ENCODE measurements around the gene KARS1. TPM values are rescaled to one million over a fixed set of nuclear protein-coding genes. Genes with fewer than 3 reads are reported as not detected.

KARS1 gene
- total RNA-seq, 2 donors from 2014 or later: 49.8 TPM

- Histone ChIP-seq H3K36me3 (replicated peaks in 1 of 2; ENCODE audit: insufficient read depth in 1 of 2, low read depth in 2 of 2) (no peaks in the 10 kb centered on the region), H3K27me3 (no peaks in the 10 kb centered on the region), H3K9me3 (no peaks in the 10 kb centered on the region), H3K4me3 (no peak overlapping the region), H3K4me1 (no peaks in the 10 kb centered on the region), H3K27ac (no peak overlapping the region)
- no peak for ATAC-seq
- no peak for DNase-seq
- TF ChIP-seq POLR2A (IDR thresholded peaks at IDR 0.05): no peak
- TF ChIP-seq, protein P1, sequence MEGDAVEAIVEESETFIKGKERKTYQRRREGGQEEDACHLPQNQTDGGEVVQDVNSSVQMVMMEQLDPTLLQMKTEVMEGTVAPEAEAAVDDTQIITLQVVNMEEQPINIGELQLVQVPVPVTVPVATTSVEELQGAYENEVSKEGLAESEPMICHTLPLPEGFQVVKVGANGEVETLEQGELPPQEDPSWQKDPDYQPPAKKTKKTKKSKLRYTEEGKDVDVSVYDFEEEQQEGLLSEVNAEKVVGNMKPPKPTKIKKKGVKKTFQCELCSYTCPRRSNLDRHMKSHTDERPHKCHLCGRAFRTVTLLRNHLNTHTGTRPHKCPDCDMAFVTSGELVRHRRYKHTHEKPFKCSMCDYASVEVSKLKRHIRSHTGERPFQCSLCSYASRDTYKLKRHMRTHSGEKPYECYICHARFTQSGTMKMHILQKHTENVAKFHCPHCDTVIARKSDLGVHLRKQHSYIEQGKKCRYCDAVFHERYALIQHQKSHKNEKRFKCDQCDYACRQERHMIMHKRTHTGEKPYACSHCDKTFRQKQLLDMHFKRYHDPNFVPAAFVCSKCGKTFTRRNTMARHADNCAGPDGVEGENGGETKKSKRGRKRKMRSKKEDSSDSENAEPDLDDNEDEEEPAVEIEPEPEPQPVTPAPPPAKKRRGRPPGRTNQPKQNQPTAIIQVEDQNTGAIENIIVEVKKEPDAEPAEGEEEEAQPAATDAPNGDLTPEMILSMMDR (IDR thresholded peaks at IDR 0.05): no peak
- 76 to 78% methylated on average over 3 of the region's 3 CpGs for WGBS, 2 donors
- intact Hi-C loops (cut with DNase I): no loop called here
Observed at GRCh38 chr16:75584108-75584507, 63.4 kb downstream of the KARS1 start.

DNA sequence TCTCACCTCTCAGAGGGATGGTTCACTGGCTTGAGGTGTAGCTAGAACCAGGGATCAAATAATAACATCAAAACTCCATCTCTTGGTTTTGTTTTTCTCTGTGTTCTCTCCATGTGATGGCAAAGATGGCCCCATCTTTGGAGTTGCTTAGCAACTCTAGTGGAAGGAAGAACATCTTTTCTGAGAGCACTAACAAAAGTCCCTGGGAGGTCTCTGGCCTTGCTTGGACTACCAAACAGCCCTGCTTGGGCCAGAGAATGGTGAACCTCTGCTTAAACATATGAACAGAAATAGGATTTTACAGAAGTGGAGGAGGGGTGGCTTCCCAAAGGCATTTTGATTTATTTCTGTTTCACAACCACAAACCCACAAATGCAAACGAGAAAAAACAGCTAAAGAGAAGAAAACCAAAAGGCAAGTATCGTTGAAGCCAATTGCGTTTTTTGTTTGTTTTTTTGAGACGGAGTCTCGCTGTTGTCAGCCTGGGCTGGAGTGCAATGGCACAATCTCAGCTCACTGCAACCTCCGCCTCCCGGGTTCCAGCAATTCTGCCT, 68.1 kb downstream of the KARS1 start:
- ATAC-seq (no peak), DNase-seq (no peak)
- H3K4me3 ChIP-seq: no peak overlapping the region
- no peaks in the 10 kb centered on the region for H3K4me1 ChIP-seq
- intact Hi-C loops (cut with DNase I): no loop called here
- no peaks in the 10 kb centered on the region for H3K9me3 ChIP-seq
- H3K27ac ChIP-seq: no peak overlapping the region
- H3K27me3 ChIP-seq: no peaks in the 10 kb centered on the region
- 79 to 87% methylated on average over 7 of the region's 7 CpGs for WGBS, 2 donors
- TF ChIP-seq, protein P1 (IDR thresholded peaks at IDR 0.05): no peak
- no peak for TF ChIP-seq POLR2A (IDR thresholded peaks at IDR 0.05)
- H3K36me3 ChIP-seq (replicated peaks in 1 of 2; ENCODE audit: insufficient read depth in 1 of 2, low read depth in 2 of 2): peaks cover 0 to 13% of the 10 kb centered on the region in 2 donors

DNA sequence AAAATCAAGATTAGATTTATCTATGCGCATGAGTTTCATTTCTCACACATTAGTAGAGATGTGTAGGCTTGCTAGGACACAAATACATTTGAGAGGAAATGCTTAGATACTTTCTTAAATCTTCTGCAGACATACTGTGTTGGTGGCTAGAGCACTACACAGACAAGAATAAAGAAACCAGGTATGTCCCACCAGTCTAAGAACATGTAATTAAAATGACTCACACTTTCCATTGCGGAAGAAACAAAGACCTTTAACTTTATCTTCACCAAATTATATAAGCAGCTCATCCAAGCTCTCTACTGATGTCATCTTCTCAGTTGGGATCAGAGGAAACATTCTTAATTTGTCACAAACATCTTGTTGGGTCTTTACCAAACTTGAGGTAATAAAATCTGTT, 68.7 kb downstream of the KARS1 start:
- no peak overlapping the region for H3K4me3 ChIP-seq
- peaks cover 0 to 13% of the 10 kb centered on the region in 2 donors for H3K36me3 ChIP-seq (replicated peaks in 1 of 2; ENCODE audit: insufficient read depth in 1 of 2, low read depth in 2 of 2)
- H3K9me3 ChIP-seq: no peaks in the 10 kb centered on the region
- H3K27me3 ChIP-seq: no peaks in the 10 kb centered on the region
- H3K4me1 ChIP-seq: no peaks in the 10 kb centered on the region
- no peak for TF ChIP-seq POLR2A (IDR thresholded peaks at IDR 0.05)
- TF ChIP-seq, protein P1 (IDR thresholded peaks at IDR 0.05): no peak
- 92 to 95% methylated on average over 2 of the region's 2 CpGs for WGBS, 2 donors
- ATAC-seq (no peak), DNase-seq (no peak)
- intact Hi-C loops (cut with DNase I): no loop called here
- H3K27ac ChIP-seq: no peak overlapping the region

DNA sequence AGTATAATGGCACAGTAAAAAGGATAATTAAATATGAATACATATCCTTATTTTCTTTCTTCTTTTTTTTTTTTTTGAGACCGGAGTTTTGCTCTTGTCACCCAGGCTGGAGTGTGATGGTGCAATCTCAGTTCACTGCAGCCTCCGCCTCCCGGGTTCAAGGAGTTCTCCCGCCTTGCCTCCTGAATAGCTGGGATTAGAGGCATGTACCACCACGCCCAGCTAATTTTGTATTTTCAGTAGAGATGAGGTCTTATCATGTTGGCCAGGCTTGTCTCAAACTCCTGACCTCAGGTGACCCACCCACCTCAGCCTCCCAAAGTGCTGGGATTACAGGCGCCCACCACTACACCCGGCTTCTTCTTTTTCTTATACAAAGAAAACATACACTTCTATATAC, 69.3 kb downstream of the KARS1 start:
- no peaks in the 10 kb centered on the region for H3K9me3 ChIP-seq
- H3K4me3 ChIP-seq: no peak overlapping the region
- 90 to 94% methylated on average over 7 of the region's 7 CpGs for WGBS, 2 donors
- no peak for ATAC-seq
- H3K36me3 ChIP-seq (replicated peaks in 1 of 2; ENCODE audit: insufficient read depth in 1 of 2, low read depth in 2 of 2): peaks cover 0 to 13% of the 10 kb centered on the region in 2 donors
- no peak overlapping the region for H3K27ac ChIP-seq
- DNase-seq: no peak
- H3K27me3 ChIP-seq: no peaks in the 10 kb centered on the region
- H3K4me1 ChIP-seq: no peaks in the 10 kb centered on the region
- intact Hi-C loops (cut with DNase I): no loop called here
- TF ChIP-seq, protein P1 (IDR thresholded peaks at IDR 0.05): no peak
- TF ChIP-seq POLR2A (IDR thresholded peaks at IDR 0.05): no peak

Other genes starting within 250 kb of the KARS1 start
- gene CFDP1, start 214.2 kb downstream of the KARS1 start, total RNA-seq: 10 to 100 TPM; 34.0 to 65.3 TPM
- 10 to 100 TPM; 17.1 TPM for gene TMEM170A, start 183.0 kb downstream of the KARS1 start, total RNA-seq
- gene CHST6, start 152.2 kb downstream of the KARS1 start, total RNA-seq: under 1 TPM in 1 of 2 donors, not detected in 1; under 0.01 TPM
- gene CHST5, start 111.6 kb downstream of the KARS1 start, total RNA-seq: not detected
- gene TMEM231, start 91.4 kb downstream of the KARS1 start, total RNA-seq: 1 to 10 TPM; 2.6 to 7.6 TPM
- gene GABARAPL2, start 81.3 kb downstream of the KARS1 start, total RNA-seq: 10 to 100 TPM; 35.9 to 66.2 TPM
- 10 to 100 TPM; 12.9 to 14.8 TPM for gene ADAT1, start 24.4 kb downstream of the KARS1 start, total RNA-seq
- gene TERF2IP, start 108 bp upstream of the KARS1 start, total RNA-seq: 10 to 100 TPM; 37.6 to 77.1 TPM
- not detected for gene CPHXL2, start 29.3 kb upstream of the KARS1 start, total RNA-seq
- not detected for gene DUXB, start 53.8 kb upstream of the KARS1 start, total RNA-seq
- not detected for gene CPHXL, start 78.8 kb upstream of the KARS1 start, total RNA-seq

All from body of pancreas (tissue), 4 donors.